Uterus (tissue), 4 donors: ENCODE results near the gene MYL6B. TPM values are rescaled to one million over a fixed set of nuclear protein-coding genes. Genes with fewer than 3 reads are reported as not detected.
A peak's percentile ranks its signal among the peaks of the same experiment; 100 is the strongest.

Experiments
- DNase-seq, 2 donors: peaks; one replicate each; pipeline ENCODE4 v3.0.0-alpha.2; 2019 to 2020
- H3K27ac ChIP-seq, 2 donors: fragments of 200-600 bp; sonication (generic); 1 replicate in 1 of 2; 2 replicates in 1 of 2; pipeline ENCODE4 v1.5.1; 2016 to 2018
- H3K27me3 ChIP-seq, 2 donors: fragments of 200-600 bp; sonication (generic); one replicate each; pipeline ENCODE4 v1.5.1; 2018 to 2019; ENCODE audit warnings: control low read depth in 1 of 2
- H3K36me3 ChIP-seq, 2 donors: fragments of 200-600 bp; sonication (generic); one replicate each; pipeline ENCODE4 v1.5.1; 2019; ENCODE audit warnings: control low read depth in 1 of 2
- H3K4me1 ChIP-seq, 2 donors: fragments of 200-600 bp; sonication (generic); one replicate each; pipeline ENCODE4 v1.5.1; 2018 to 2019; ENCODE audit warnings: control low read depth in 1 of 2
- H3K4me3 ChIP-seq, 2 donors: fragments of 200-600 bp; sonication (generic); 1 replicate in 1 of 2; 2 replicates in 1 of 2; pipeline ENCODE4 v1.5.1; 2018 to 2019; ENCODE audit warnings: mild to moderate bottlenecking in 1 of 2
- H3K9me3 ChIP-seq, 2 donors: fragments of 200-600 bp; sonication (generic); one replicate each; pipeline ENCODE4 v1.5.1; 2019; ENCODE audit warnings: control low read depth in 1 of 2
- POLR2A ChIP-seq, 2 donors: fragments of 450-650 bp; IDR thresholded peaks; one replicate each; pipeline ENCODE4 v1.6.1; 2016; ENCODE audit warnings: antibody characterized with exemption in 2 of 2, mild to moderate bottlenecking in 1 of 2, moderate library complexity in 1 of 2
- intact Hi-C: fragments of 100-400 bp; cut with DNase I; formaldehyde crosslinking; loops from one replicate; pipeline ENCODE4 v1.15.1; 2023; ENCODE audit warnings: low total_unique reads
- total RNA-seq, 4 donors: library from RNA; depleted of rRNA in 3 of 4; stranded (reverse); fragments of >200 nt in 3 of 4; gene quantifications; one replicate each; pipeline versions ENCODE4 v1.1.0 to v1.2.4, GENCODE V29; 2014 to 2023
- TF ChIP-seq, protein P1 (sequence below), 4 experiments: fragments of 200-600 bp in 2 of 4; fragments of 450-650 bp in 2 of 4; sonication (generic) in 2 of 4; IDR thresholded peaks; one replicate each; pipeline ENCODE4 v1.5.1; 2016 to 2019; ENCODE audit warnings: antibody characterized with exemption in 4 of 4, mild to moderate bottlenecking in 2 of 4, moderate library complexity in 1 of 4
- donor health status: DM: yes; HTN: yes; CAD: no.

The MYL6B gene
- total RNA-seq, 4 donors from 2014 or later: 6.7 to 57.5 (median 27.0) TPM

DNA sequence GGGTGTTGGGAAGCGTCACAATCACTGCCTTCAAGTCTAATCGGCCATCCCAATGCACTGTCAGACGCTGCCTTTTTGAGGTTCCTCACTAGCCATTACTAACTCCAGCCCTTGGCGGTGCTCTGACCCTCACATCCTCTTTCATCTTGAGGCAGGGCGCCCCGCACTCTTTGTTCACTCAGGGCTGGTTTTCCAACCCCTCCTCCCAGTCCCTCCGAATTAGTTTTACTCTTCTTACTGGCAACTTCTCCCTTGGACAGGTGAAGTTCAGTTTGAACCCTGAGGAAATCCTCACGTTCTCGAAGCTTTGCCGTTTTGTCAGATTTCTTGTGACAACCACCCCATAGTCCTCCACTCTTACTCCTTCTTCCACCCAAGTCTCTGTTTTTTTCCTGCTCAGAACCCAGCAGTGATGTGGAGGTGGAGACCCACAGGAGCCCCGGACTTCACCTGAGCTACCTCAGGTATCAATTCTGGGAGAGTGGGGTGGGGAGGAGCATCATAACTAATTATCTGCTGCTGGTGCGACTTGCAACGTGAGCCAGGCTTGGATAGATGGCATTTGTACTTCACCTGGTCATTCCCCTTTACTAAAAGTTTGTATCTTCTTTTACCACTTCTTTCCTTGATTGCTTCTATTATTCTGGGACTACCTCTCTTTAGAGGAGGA is 33.6 kb upstream of the MYL6B start:
- H3K4me3 ChIP-seq: peak overlapping the region; percentile 89 to 91
- peaks cover 5 to 14% of the 10 kb centered on the region in 2 donors for H3K4me1 ChIP-seq
- H3K27ac ChIP-seq: peak overlapping the region; percentile 98
- DNase-seq: no peak
- no peaks in the 10 kb centered on the region for H3K9me3 ChIP-seq
- no peaks in the 10 kb centered on the region for H3K36me3 ChIP-seq
- TF ChIP-seq POLR2A (IDR thresholded peaks at IDR 0.05): no peak
- TF ChIP-seq, protein P1, sequence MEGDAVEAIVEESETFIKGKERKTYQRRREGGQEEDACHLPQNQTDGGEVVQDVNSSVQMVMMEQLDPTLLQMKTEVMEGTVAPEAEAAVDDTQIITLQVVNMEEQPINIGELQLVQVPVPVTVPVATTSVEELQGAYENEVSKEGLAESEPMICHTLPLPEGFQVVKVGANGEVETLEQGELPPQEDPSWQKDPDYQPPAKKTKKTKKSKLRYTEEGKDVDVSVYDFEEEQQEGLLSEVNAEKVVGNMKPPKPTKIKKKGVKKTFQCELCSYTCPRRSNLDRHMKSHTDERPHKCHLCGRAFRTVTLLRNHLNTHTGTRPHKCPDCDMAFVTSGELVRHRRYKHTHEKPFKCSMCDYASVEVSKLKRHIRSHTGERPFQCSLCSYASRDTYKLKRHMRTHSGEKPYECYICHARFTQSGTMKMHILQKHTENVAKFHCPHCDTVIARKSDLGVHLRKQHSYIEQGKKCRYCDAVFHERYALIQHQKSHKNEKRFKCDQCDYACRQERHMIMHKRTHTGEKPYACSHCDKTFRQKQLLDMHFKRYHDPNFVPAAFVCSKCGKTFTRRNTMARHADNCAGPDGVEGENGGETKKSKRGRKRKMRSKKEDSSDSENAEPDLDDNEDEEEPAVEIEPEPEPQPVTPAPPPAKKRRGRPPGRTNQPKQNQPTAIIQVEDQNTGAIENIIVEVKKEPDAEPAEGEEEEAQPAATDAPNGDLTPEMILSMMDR (IDR thresholded peaks at IDR 0.05): no peak
- intact Hi-C loops: loop anchor here (5.0 kb wide), 1 partner anchor 103 kb away; the partner anchor contains the start of genes NABP2 and RNF41
- H3K27me3 ChIP-seq: no peaks in the 10 kb centered on the region

DNA sequence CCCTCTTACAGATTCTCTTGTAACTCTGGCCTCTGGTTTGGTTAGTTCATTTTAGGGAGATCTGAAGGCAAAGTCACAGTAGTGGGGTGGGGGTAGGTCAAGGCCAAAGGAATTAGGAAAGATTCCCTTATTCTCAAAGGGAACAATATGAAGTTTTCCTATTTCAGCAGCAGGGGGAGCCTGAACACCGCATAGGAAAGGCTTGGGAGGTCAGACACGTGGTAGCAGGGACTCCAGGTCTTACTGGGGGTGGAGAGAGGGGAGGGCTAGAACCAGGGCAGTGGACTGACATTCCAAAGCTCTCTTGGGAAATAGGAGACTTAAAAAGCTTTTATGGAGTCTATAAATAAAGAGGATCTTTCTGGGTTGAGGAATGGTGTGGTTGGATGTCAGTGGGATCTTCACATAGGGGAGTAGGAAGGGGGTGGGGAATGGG is 33.0 kb upstream of the MYL6B start:
- no peaks in the 10 kb centered on the region for H3K27me3 ChIP-seq
- peak overlapping the region in 1 of 2 donors; percentile 91 for H3K4me3 ChIP-seq
- intact Hi-C loops: loop anchor here (5.0 kb wide), 1 partner anchor 103 kb away; the partner anchor contains the start of genes NABP2 and RNF41
- DNase-seq: peak; percentile 79 to 85
- H3K27ac ChIP-seq: peak overlapping the region; percentile 98
- TF ChIP-seq, protein P1 (IDR thresholded peaks at IDR 0.05): peak; percentile 72 to 94 (median 88)
- TF ChIP-seq POLR2A (IDR thresholded peaks at IDR 0.05): no peak
- no peaks in the 10 kb centered on the region for H3K9me3 ChIP-seq
- peaks cover 5 to 14% of the 10 kb centered on the region in 2 donors for H3K4me1 ChIP-seq
- no peaks in the 10 kb centered on the region for H3K36me3 ChIP-seq

DNA sequence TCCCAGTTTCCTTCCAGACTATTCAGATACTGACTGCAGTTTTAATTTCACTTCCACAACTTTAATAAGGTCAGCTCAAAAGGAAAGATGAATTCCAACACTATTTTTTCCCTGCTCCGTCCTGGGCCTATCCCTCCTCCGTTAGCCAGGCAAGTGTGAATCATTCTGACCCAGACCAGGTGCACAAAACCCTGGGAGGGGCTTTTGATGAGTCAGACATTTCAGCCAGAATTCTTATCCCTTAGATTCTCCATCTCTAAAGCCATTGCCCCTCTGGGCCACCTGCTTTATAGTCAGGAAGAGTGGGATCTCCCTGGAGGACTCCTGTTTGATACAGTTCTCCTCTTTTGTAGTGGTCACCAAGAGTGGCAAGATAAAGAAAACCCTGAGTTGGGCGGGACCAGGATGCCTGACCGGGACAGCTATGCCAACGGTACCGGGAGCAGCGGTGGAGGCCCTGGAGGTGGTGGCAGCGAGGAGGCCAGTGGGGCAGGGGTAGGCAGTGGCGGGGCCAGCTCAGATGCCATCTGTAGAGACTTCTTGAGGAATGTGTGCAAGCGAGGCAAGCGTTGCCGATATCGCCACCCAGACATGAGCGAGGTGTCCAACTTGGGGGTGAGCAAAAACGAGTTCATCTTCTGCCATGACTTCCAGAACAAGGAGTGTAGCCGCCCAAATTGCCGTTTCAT is 32.1 kb upstream of the MYL6B start:
- H3K4me1 ChIP-seq: peaks cover 5 to 14% of the 10 kb centered on the region in 2 donors
- no peaks in the 10 kb centered on the region for H3K27me3 ChIP-seq
- intact Hi-C loops: no loop called here
- DNase-seq: no peak
- H3K9me3 ChIP-seq: no peaks in the 10 kb centered on the region
- no peaks in the 10 kb centered on the region for H3K36me3 ChIP-seq
- no peak for TF ChIP-seq POLR2A (IDR thresholded peaks at IDR 0.05)
- TF ChIP-seq, protein P1 (IDR thresholded peaks at IDR 0.05): no peak
- no peak overlapping the region for H3K4me3 ChIP-seq
- peak overlapping the region; percentile 98 for H3K27ac ChIP-seq

DNA sequence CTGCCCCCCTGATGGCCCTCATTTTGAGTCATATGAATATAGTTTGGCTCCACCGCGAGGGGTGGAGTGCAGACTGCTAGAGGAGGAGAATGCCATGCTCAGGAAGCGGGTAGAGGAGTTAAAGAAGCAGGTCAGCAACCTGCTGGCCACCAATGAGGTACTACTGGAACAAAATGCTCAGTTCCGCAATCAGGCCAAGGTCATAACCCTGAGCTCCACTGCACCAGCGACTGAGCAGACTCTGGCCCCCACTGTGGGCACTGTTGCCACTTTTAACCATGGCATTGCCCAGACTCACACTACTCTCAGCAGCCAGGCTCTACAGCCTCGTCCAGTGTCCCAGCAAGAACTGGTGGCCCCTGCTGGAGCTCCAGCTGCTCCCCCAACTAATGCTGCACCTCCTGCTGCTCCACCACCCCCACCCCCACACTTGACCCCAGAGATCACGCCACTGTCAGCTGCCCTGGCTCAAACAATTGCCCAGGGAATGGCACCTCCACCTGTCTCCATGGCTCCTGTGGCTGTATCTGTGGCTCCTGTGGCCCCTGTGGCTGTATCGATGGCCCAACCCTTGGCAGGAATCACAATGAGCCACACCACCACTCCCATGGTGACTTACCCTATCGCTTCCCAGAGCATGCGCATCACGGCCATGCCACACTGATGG is 31.1 kb upstream of the MYL6B start:
- no peak for DNase-seq
- peaks cover 5 to 20% of the 10 kb centered on the region in 2 donors for H3K4me1 ChIP-seq
- no peaks in the 10 kb centered on the region for H3K36me3 ChIP-seq
- H3K27ac ChIP-seq: peak overlapping the region in 1 of 2 donors; percentile 98
- TF ChIP-seq, protein P1 (IDR thresholded peaks at IDR 0.05): no peak
- TF ChIP-seq POLR2A (IDR thresholded peaks at IDR 0.05): no peak
- intact Hi-C loops: no loop called here
- H3K9me3 ChIP-seq: no peaks in the 10 kb centered on the region
- H3K27me3 ChIP-seq: no peaks in the 10 kb centered on the region
- no peak overlapping the region for H3K4me3 ChIP-seq
